HG03139 (cell line): Measurements from ENCODE around the gene LRRN3.

Source experiments
- ATAC-seq: cut with Tn5 transposase; IDR thresholded peaks from one replicate; pipeline ENCODE4 v1.9.1; 2021; ENCODE audit not compliant: unreplicated experiment

Gene LRRN3

GRCh38 chr7:111077001-111077400 lies 13.9 kb upstream of the LRRN3 start:
- no peak for ATAC-seq

DNA sequence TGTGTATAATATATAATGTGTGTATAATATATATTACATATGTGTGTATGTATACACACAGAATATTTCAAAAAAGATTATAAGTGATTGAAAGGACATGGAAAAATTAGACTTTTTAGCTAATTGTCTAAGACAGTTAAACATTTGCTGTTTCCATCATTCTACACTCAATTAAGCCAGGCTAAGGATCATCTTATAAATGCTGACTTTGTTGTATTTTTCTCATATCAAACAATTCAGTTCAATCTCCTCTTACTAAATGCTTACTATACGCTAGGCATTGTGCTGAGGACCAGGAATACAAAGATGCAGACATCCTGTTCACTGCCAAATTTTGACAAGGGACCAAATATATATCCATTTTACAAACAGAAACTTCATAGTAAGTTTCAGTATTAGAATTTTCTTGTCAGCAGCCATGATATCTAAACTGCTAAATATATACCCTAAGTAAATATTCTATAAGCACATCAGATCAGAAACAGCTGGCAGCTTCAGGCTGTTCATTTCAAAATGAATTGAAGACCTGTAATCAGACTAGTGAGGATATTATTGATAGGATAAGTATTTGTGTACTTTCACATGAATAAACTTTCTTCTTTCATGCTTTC lies 10.3 kb upstream of the LRRN3 start:
- ATAC-seq, result no peak

- ATAC-seq, result no peak
Observed at GRCh38 chr7:111081546-111082267, 9.2 kb upstream of the LRRN3 start.

DNA sequence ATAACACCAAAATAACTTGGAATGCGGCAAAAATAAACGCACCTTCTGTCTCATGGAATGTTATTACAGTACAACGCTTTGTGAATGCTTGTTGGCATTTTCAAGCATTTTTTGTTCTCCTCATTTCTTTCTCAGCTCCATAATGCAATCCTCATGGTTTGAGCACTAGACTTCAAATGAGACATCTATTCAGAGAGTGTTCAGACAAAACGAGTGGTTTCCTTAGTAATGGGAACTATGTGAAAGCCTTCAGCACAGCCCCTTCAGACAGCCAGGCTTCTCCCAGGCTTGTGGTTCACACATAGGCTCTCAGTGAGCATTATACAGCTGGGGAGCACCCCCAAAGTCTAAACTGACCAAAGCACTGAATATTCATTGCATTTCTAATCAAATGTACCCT lies 8.6 kb upstream of the LRRN3 start:
- no peak for ATAC-seq

DNA sequence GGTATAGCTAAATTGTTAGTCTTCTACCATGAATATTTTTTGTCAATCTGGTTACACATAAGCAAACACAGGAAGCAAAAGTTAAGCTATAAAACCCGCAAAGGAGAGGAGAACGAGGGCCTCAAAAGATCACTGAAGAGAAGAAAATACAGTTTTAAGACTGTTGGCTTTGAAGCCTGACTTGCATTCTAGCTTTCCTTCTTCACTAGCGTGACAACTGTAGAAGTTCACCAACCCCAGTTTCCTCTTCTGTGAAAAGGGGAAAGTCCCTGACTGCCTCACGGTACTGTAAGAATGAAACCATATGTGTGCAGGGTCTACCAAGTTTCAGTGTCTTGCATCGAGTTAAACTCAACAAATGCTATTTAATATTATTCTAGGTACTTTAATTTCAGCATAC lies 7.5 kb upstream of the LRRN3 start:
- ATAC-seq, result peak; percentile 98

- ATAC-seq, result no peak
Observed at GRCh38 chr7:111085356-111085755, 5.6 kb upstream of the LRRN3 start.

- no peak for ATAC-seq
Observed at GRCh38 chr7:111086532-111086931, 4.4 kb upstream of the LRRN3 start.

GRCh38 chr7:111088328-111088727 lies 2.6 kb upstream of the LRRN3 start:
- ATAC-seq, result no peak

DNA sequence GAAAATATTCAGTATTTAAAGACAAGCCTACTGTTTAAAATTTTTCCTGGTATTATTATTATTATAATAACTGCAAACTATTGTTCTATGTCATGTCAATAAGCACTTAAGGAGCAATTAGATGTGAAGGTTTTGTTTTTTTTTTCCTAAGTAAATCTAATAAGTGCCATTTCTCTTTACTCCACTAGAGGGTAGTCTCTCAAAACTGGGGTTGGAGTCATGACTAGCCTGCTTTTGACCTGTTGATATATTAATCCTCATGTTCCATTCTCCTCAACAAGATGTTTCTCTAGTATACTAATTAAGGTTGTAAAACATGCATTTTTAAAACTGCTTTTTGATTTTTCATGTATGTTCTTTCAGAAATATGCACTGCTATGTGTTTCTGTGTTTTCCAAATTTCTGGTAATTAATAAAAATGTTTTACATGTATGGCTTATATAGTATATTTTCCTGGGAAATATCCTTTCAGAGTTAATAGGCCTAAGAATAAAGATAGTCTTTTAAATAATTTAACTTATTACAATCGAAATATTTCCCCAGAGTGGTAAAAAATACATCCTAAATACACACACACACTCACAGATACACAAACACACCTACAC lies 1.0 kb upstream of the LRRN3 start:
- no peak for ATAC-seq

GRCh38 chr7:111091593-111092358 lies 849 bp downstream of the LRRN3 start:
- no peak for ATAC-seq

DNA sequence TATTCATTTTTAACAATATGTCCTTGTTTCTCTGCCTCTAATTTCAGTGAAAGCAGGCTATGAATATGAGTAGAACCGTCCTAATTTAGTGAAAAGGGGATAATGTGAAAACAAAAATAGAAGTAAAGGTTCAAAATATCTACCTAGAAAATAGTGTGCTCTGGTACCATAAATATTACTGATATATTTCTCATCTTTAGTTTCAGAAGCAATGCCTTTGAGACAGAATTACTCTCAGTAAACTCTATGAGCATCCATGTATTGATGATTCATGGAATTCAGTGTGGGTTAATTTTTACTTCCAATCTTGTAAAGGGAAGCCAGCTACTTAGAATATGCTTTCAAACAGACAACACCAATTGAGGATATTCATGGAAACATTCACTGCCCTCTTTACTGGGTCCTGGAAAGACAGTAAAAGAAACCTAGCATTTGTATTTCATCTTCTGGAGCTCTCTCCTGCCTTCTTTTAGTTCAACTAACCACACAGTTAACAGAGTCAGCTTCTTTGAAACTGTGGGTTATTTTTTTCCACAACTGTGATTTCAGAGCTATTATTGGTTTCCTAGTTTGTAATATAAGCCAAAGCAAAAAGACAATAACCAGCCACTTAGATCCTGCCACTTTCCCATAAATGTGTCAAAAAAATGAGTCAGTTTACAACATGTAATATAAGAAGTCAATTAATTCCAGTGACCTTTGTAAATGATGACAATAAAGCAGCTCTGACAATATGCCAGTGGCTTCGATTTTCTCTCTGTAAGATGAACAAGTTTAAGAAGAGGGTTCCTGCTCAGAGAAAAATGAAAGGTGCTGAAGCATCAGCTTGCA lies 1.7 kb downstream of the LRRN3 start:
- ATAC-seq, result no peak

GRCh38 chr7:111093496-111093895 lies 2.6 kb downstream of the LRRN3 start:
- ATAC-seq, result no peak

- ATAC-seq, result no peak
Observed at GRCh38 chr7:111094419-111094818, 3.5 kb downstream of the LRRN3 start.

DNA sequence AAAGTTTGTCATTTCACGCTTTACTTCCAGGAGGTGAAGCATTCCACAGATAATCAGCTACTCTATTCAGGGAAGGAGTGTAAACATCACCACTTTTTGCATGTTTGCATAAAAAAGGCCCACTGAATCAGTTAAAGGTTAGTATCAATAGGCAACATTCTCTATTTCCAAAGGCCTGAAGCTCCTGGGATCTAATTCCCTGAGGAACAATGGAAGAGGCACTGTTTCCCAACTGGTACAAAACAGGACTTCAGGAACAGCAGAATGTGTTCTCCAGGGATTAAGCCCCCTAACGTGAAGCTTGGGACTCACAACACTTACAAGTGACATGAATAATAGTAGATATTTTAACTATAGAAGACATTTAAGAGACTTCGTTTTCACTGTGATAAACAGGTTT lies 6.1 kb downstream of the LRRN3 start:
- ATAC-seq, result no peak

GRCh38 chr7:111098011-111098925 lies 7.3 kb downstream of the LRRN3 start:
- peak; percentile 86 for ATAC-seq

GRCh38 chr7:111098926-111099250 lies 8.0 kb downstream of the LRRN3 start:
- ATAC-seq, result no peak

DNA sequence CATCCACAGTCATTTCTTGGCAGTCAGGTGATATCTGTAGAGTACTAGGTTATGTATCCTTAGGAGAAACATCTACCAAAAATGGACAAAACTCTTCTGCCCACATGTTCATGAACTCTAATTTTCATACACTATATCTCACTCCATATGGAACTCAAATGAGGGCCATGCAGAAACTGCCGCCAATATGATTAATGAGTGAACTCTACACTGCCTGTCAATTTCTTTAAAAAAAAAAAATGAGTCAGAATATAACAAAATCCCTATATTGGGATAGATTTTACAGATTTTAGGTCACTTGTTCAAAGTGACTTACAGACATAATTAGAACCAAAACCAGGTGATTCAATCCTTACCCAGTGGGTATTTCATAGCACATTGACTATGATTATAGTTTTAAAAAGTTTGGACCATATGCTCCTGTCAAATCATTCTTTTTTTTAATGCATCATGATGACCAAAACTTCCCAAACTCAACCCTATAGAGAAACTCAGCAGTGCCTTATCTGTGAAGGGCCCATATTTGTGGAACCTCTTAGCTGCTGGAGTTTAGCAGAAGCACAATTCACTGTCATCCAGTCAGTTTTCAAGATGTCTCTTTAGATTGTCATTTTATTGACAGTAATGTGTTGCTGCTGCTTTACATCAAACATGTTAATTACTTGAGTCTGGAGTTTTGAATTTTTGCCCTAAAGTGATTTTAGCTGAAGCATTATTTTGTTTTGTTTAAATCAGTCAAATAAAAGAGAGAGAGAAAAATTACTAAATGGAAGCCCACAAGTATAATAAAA lies 11.1 kb downstream of the LRRN3 start:
- ATAC-seq, result no peak

DNA sequence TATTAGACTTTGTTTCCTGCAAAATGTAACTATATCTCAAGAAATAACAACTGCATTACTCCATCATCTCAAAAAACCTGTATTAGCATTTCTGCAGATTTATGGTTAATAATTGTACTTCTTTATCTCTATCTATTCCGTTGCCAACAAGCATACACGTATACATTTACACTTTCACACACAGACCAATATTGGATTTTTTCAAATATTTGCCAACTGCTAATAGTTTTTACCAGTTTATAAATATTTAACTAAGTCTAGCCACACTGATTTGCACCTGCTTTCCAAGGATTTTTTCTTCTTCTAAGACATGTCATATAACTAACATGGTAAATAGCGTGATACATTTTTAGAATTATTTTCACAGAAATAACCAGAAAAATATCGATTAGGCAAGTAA lies 12.2 kb downstream of the LRRN3 start:
- no peak for ATAC-seq

GRCh38 chr7:111103678-111104274 lies 12.8 kb downstream of the LRRN3 start:
- peak; percentile 47 for ATAC-seq
